Upper lobe of left lung (tissue), 6 donors: ENCODE data around the gene PPP2R3B. TPM values are rescaled to one million over a fixed set of nuclear protein-coding genes. Genes with fewer than 3 reads are reported as not detected.
"Not testable (repeated sequence)": the region's sequence is repeated elsewhere in the genome, so short reads cannot be mapped to it uniquely, and the experiment has no call there.

Source experiments
- ATAC-seq, 2 donors: fragments of 200-7000 bp; cut with Tn5 transposase; one replicate each; pipeline ENCODE4 v1.9.1; 2022; ENCODE audit warnings: mild to moderate bottlenecking in 2 of 2, moderate library complexity in 2 of 2; ENCODE audit not compliant: low FRiP score in 2 of 2
- DNase-seq, 2 donors: peaks; one replicate each; pipeline ENCODE4 v3.0.0-alpha.2; 2019 to 2020
- H3K27ac ChIP-seq, 4 donors: fragments of 200-600 bp; sonication (generic); one replicate each; pipeline ENCODE4 v1.5.1; 2016 to 2019
- H3K27me3 ChIP-seq, 4 donors: fragments of 200-600 bp; sonication (generic); one replicate each; pipeline ENCODE4 v1.5.1; 2017 to 2019
- H3K36me3 ChIP-seq, 4 donors: fragments of 200-600 bp; sonication (generic); one replicate each; pipeline ENCODE4 v1.5.1; 2016 to 2019
- H3K4me1 ChIP-seq, 4 donors: fragments of 200-600 bp; sonication (generic); one replicate each; pipeline ENCODE4 v1.5.1; 2018 to 2019
- H3K4me3 ChIP-seq, 4 donors: fragments of 200-600 bp; sonication (generic); one replicate each; pipeline ENCODE4 v1.5.1; 2017 to 2019; ENCODE audit warnings: mild to moderate bottlenecking in 2 of 4, moderate library complexity in 1 of 4
- H3K9me3 ChIP-seq, 4 donors: fragments of 200-600 bp; sonication (generic); one replicate each; pipeline ENCODE4 v1.5.1; 2018 to 2019
- EP300 ChIP-seq, 4 donors: sonication (generic); formaldehyde crosslinking; IDR thresholded peaks; one replicate each; pipeline ENCODE4 v1.5.1; 2017; ENCODE audit warnings: antibody characterized with exemption in 4 of 4, control low read depth in 2 of 4
- POLR2A ChIP-seq, 4 donors: fragments of 450-650 bp; IDR thresholded peaks; one replicate each; pipeline ENCODE4 v1.5.1; 2016 to 2017; ENCODE audit warnings: antibody characterized with exemption in 4 of 4, mild to moderate bottlenecking in 2 of 4
- POLR2AphosphoS5 ChIP-seq, 2 donors: sonication (generic); formaldehyde crosslinking; IDR thresholded peaks; one replicate each; pipeline ENCODE4 v1.5.1; 2017; ENCODE audit warnings: antibody characterized with exemption in 2 of 2
- WGBS, 2 donors: methylation state at CpG; one replicate each; pipeline ENCODE4 v1.1.5; 2017 to 2018; 5-methylcytosine and 5-hydroxymethylcytosine counted together
- total RNA-seq, 6 donors: library from RNA; depleted of rRNA in 4 of 6; stranded (reverse); fragments of >200 nt in 4 of 6; gene quantifications; one replicate each; pipeline versions ENCODE4 v1.1.0 to v1.2.1, GENCODE V29; 2016 to 2021
- TF ChIP-seq, protein P1 (sequence below), 6 experiments: fragments of 450-650 bp in 4 of 6; fragments of 200-600 bp in 2 of 6; sonication (generic) in 2 of 6; IDR thresholded peaks; one replicate each; pipeline ENCODE4 v1.5.1; 2016 to 2019; ENCODE audit warnings: antibody characterized with exemption in 6 of 6
- donor health status: DM: no; HTN: no; CAD: no; lungs with moderate emphysema.
- donor health status: DM: no; HTN: yes; CAD: no; lungs with severe emphysema.

PPP2R3B gene
- total RNA-seq, 6 donors from 2014 or later = 8.7 to 72.3 (median 15.1) TPM

DNA sequence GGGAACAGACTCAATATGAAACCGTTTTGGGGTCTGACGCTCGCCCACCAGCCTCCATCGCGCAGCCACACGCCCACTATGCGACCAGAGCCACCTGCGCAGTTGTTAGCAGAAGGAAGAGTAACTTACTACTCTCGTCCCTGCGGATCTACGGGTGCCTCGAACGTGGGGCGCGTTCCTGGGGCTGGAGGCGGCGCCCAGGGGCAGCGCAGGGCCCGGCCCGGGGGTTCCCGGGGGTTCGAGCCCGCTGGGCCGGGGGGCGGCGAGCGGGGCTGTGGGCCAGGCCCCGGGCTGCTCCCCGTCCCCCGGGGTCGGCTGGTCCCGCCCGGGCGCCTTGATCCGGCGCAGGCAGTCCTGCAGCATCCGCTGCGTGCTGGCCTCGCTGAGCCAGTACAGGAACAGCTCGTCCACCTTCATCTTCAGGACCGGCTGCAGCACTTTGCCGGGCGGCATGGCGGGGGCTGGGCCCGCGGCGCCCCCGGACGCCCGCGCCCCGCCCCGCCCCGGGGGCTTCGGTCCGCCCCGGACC lies 404 bp downstream of the PPP2R3B start:
- peak overlapping the region; percentile 99 to 100 (median 100) for H3K27ac ChIP-seq
- no peaks in the 10 kb centered on the region for H3K9me3 ChIP-seq
- H3K4me1 ChIP-seq = peaks cover 6 to 18% (median 6%) of the 10 kb centered on the region in 4 donors
- TF ChIP-seq EP300 (IDR thresholded peaks at IDR 0.05) = no peak
- no peaks in the 10 kb centered on the region for H3K27me3 ChIP-seq
- peak overlapping the region; percentile 85 to 100 (median 96) for H3K4me3 ChIP-seq
- no peak for ATAC-seq
- no peaks in the 10 kb centered on the region for H3K36me3 ChIP-seq
- WGBS, 2 donors = 0 to 2% methylated on average over 2 to 15 of the region's 57 CpGs
- no peak for DNase-seq

GRCh38 chrX:385736-386135 lies 971 bp downstream of the PPP2R3B start:
- not testable (repeated sequence) for DNase-seq, H3K27me3 ChIP-seq, H3K9me3 ChIP-seq, ATAC-seq, H3K36me3 ChIP-seq
- H3K27ac ChIP-seq = peak overlapping the region in 1 of 4 donors; percentile 99
- peak overlapping the region in 3 of 4 donors; percentile 94 to 100 (median 97) for H3K4me3 ChIP-seq
- peaks cover 6 to 18% (median 6%) of the 10 kb centered on the region in 4 donors for H3K4me1 ChIP-seq
- 72 to 76% methylated on average over 12 of the region's 12 CpGs for WGBS, 2 donors

DNA sequence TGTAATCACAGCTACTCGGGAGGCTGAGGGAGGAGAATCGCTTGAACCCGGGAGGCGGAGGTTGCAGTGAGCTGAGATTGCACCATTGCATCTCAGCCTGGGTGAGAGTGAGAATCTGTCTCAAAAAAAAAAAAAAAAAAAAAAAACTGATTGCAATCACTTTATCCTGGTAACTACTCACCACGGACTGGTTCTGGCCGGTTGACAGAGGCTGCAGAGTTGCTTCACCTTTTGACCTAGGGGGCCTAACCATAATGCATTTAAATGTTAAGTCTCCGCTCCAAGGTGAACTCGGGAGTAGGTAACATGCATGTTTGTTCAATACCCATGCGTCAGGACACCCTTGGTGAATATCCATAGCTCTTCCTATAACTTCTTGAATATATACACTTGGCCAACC lies 1.8 kb downstream of the PPP2R3B start:
- H3K4me3 ChIP-seq = no peak overlapping the region
- TF ChIP-seq POLR2AphosphoS5 (IDR thresholded peaks at IDR 0.05) (no peak), EP300 (IDR thresholded peaks at IDR 0.05) (no peak), POLR2A (IDR thresholded peaks at IDR 0.05) (no peak)
- TF ChIP-seq, protein P1, sequence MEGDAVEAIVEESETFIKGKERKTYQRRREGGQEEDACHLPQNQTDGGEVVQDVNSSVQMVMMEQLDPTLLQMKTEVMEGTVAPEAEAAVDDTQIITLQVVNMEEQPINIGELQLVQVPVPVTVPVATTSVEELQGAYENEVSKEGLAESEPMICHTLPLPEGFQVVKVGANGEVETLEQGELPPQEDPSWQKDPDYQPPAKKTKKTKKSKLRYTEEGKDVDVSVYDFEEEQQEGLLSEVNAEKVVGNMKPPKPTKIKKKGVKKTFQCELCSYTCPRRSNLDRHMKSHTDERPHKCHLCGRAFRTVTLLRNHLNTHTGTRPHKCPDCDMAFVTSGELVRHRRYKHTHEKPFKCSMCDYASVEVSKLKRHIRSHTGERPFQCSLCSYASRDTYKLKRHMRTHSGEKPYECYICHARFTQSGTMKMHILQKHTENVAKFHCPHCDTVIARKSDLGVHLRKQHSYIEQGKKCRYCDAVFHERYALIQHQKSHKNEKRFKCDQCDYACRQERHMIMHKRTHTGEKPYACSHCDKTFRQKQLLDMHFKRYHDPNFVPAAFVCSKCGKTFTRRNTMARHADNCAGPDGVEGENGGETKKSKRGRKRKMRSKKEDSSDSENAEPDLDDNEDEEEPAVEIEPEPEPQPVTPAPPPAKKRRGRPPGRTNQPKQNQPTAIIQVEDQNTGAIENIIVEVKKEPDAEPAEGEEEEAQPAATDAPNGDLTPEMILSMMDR (IDR thresholded peaks at IDR 0.05) = no peak
- ATAC-seq = no peak
- H3K27ac ChIP-seq = no peak overlapping the region
- H3K4me1 ChIP-seq = peaks cover 6 to 18% (median 6%) of the 10 kb centered on the region in 4 donors
- 89 to 97% methylated on average over 9 of the region's 9 CpGs for WGBS, 2 donors
- no peak for DNase-seq
- no peaks in the 10 kb centered on the region for H3K36me3 ChIP-seq
- no peaks in the 10 kb centered on the region for H3K9me3 ChIP-seq
- H3K27me3 ChIP-seq = no peaks in the 10 kb centered on the region

DNA sequence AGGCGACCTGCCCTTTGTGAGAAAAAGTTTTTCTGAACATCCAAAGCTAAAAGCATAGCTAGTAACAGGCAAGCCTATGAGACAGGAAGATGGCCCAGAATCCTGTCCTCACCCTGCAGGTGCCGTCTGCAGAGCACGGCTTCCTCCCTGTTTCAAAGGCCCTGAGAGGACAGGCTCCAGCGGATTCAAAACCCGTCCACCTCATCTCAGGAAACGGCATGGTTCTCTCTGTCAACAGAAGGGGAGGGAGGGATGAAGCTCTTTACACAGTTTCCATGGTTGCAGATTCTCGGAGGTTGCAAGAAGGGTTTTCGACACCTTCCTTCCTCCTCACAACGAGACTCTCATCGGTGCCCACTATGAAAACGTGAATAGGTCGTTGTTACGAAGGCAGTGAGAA lies 8.3 kb downstream of the PPP2R3B start:
- 66 to 70% methylated on average over 13 of the region's 13 CpGs for WGBS, 2 donors
- TF ChIP-seq POLR2AphosphoS5 (IDR thresholded peaks at IDR 0.05) = no peak
- no peak for TF ChIP-seq EP300 (IDR thresholded peaks at IDR 0.05)
- no peak for TF ChIP-seq POLR2A (IDR thresholded peaks at IDR 0.05)
- TF ChIP-seq, protein P1 (IDR thresholded peaks at IDR 0.05) = no peak
- DNase-seq (no peak), ATAC-seq (peak in 1 of 2 donors; percentile 58)
- Histone ChIP-seq H3K9me3 (no peaks in the 10 kb centered on the region), H3K4me3 (no peak overlapping the region), H3K36me3 (no peaks in the 10 kb centered on the region), H3K27ac (no peak overlapping the region), H3K27me3 (peaks cover 0 to 16% (median 1%) of the 10 kb centered on the region in 4 donors), H3K4me1 (peaks cover 11 to 15% (median 12%) of the 10 kb centered on the region in 4 donors)

GRCh38 chrX:376206-376605 lies 10.5 kb downstream of the PPP2R3B start:
- not testable (repeated sequence) for ATAC-seq, H3K4me3 ChIP-seq, H3K9me3 ChIP-seq, H3K27ac ChIP-seq, DNase-seq, H3K36me3 ChIP-seq
- Histone ChIP-seq H3K4me1 (peaks cover 15 to 25% (median 20%) of the 10 kb centered on the region in 4 donors), H3K27me3 (peaks cover 0 to 35% (median 3%) of the 10 kb centered on the region in 4 donors)
- WGBS, 2 donors = 86 to 96% methylated on average over 4 to 11 of the region's 16 CpGs

- peaks cover 0 to 35% (median 3%) of the 10 kb centered on the region in 4 donors for H3K27me3 ChIP-seq
- no peak for ATAC-seq
Observed at GRCh38 chrX:375181-376036, 11.3 kb downstream of the PPP2R3B start.

More at GRCh38 chrX:375181-376036, 11.3 kb downstream of the PPP2R3B start:
- WGBS, 2 donors = 75 to 79% methylated on average over 20 to 38 of the region's 38 CpGs
- TF ChIP-seq, protein P1 (IDR thresholded peaks at IDR 0.05) = no peak
- TF ChIP-seq POLR2AphosphoS5 (IDR thresholded peaks at IDR 0.05) (no peak), EP300 (IDR thresholded peaks at IDR 0.05) (no peak), POLR2A (IDR thresholded peaks at IDR 0.05) (no peak)
- Histone ChIP-seq H3K27ac (no peak overlapping the region), H3K9me3 (no peaks in the 10 kb centered on the region), H3K4me3 (no peak overlapping the region), H3K36me3 (no peaks in the 10 kb centered on the region), H3K4me1 (peaks cover 15 to 25% (median 20%) of the 10 kb centered on the region in 4 donors)
- no peak for DNase-seq
